Stimulated activated naive CD4-positive, alpha-beta T cell (primary cell): ENCODE data around the gene PIK3R5.

ENCODE experiments used
- DNase-seq, 6 experiments: peaks; one replicate each; lab custom pipeline; 2025; lab: John Stamatoyannopoulos, UW

PIK3R5 gene

GRCh38 chr17:8924595-8924994, 40.9 kb downstream of the PIK3R5 start:
- DNase-seq = no peak

- DNase-seq = no peak
Observed at GRCh38 chr17:8923762-8924161, 41.7 kb downstream of the PIK3R5 start.

- no peak for DNase-seq
Observed at GRCh38 chr17:8922928-8923327, 42.6 kb downstream of the PIK3R5 start.

GRCh38 chr17:8922451-8922850, 43.1 kb downstream of the PIK3R5 start:
- DNase-seq = no peak

GRCh38 chr17:8921147-8921546, 44.4 kb downstream of the PIK3R5 start:
- DNase-seq = no peak

- no peak for DNase-seq
Observed at GRCh38 chr17:8918807-8919465, 46.6 kb downstream of the PIK3R5 start.

GRCh38 chr17:8916466-8916865, 49.0 kb downstream of the PIK3R5 start:
- DNase-seq = no peak

- DNase-seq = no peak
Observed at GRCh38 chr17:8914554-8914953, 51.0 kb downstream of the PIK3R5 start.

- DNase-seq = no peak
Observed at GRCh38 chr17:8913879-8914278, 51.6 kb downstream of the PIK3R5 start.

GRCh38 chr17:8913091-8913490, 52.4 kb downstream of the PIK3R5 start:
- no peak for DNase-seq

GRCh38 chr17:8912084-8912981, 53.2 kb downstream of the PIK3R5 start:
- no peak for DNase-seq

- DNase-seq = no peak
Observed at GRCh38 chr17:8910969-8911604, 54.4 kb downstream of the PIK3R5 start.

- DNase-seq = no peak
Observed at GRCh38 chr17:8909586-8910270, 55.8 kb downstream of the PIK3R5 start.

- DNase-seq = no peak
Observed at GRCh38 chr17:8905331-8905730, 60.2 kb downstream of the PIK3R5 start.

- DNase-seq = no peak
Observed at GRCh38 chr17:8904686-8905085, 60.8 kb downstream of the PIK3R5 start.

- no peak for DNase-seq
Observed at GRCh38 chr17:8904201-8904600, 61.3 kb downstream of the PIK3R5 start.

- DNase-seq = peak in 3 of 6 experiments; percentile 8 to 22 (median 21)
Observed at GRCh38 chr17:8900626-8901585, 64.6 kb downstream of the PIK3R5 start.

- no peak for DNase-seq
Observed at GRCh38 chr17:8900207-8900606, 65.3 kb downstream of the PIK3R5 start.

- DNase-seq = no peak
Observed at GRCh38 chr17:8898636-8899035, 66.9 kb downstream of the PIK3R5 start.

- DNase-seq = no peak
Observed at GRCh38 chr17:8898126-8898525, 67.4 kb downstream of the PIK3R5 start.
